Mesenchymal stem cell (in vitro differentiated cells and primary cell): ENCODE data around the gene SLC38A1.

Source experiments
- DNase-seq: peaks from one replicate; pipeline ENCODE4 v3.0.0-alpha.2; 2013
- H2AFZ ChIP-seq: one replicate; pipeline ENCODE4 v1.6.1; 2013; ENCODE audit warnings: low read depth, mild to moderate bottlenecking, control low read depth, inconsistent platforms, low read length, moderate library complexity
- H2AK5ac ChIP-seq: 2 replicates; pipeline ENCODE4 v1.6.1; 2013; ENCODE audit warnings: low read length, moderate library complexity, mild to moderate bottlenecking, inconsistent platforms; ENCODE audit not compliant: severe bottlenecking
- H2BK120ac ChIP-seq: one replicate; pipeline ENCODE4 v1.6.1; 2013; ENCODE audit warnings: low read depth, mild to moderate bottlenecking, inconsistent platforms, low read length, moderate library complexity
- H2BK12ac ChIP-seq, 2 experiments: one replicate each; pipeline ENCODE4 v1.6.1; 2013; ENCODE audit warnings: inconsistent platforms in 2 of 2, low read length in 2 of 2, mild to moderate bottlenecking in 2 of 2, moderate library complexity in 2 of 2, control low read depth in 1 of 2
- H2BK15ac ChIP-seq: one replicate; pipeline ENCODE4 v1.6.1; 2013; ENCODE audit warnings: mild to moderate bottlenecking, low read depth, inconsistent platforms; ENCODE audit not compliant: poor library complexity, severe bottlenecking
- H2BK5ac ChIP-seq: 2 replicates; pipeline ENCODE4 v1.6.1; 2013; ENCODE audit warnings: low read depth, mild to moderate bottlenecking, low read length, control low read depth, inconsistent platforms; ENCODE audit not compliant: poor library complexity, severe bottlenecking
- H3K14ac ChIP-seq, 2 experiments: one replicate each; pipeline ENCODE4 v1.6.1; 2013; ENCODE audit warnings: inconsistent platforms in 2 of 2, low read length in 2 of 2, control low read depth in 1 of 2, mild to moderate bottlenecking in 1 of 2, moderate library complexity in 1 of 2
- H3K18ac ChIP-seq, 2 experiments: one replicate each; pipeline ENCODE4 v1.6.1; 2013; ENCODE audit warnings: inconsistent platforms in 2 of 2, low read length in 2 of 2, control low read depth in 1 of 2, low read depth in 1 of 2, mild to moderate bottlenecking in 1 of 2
- H3K23ac ChIP-seq, 2 experiments: one replicate each; pipeline ENCODE4 v1.6.1; 2013; ENCODE audit warnings: inconsistent platforms in 2 of 2, low read length in 2 of 2, mild to moderate bottlenecking in 2 of 2, moderate library complexity in 2 of 2, control low read depth in 1 of 2
- H3K27ac ChIP-seq: 2 replicates; pipeline ENCODE4 v1.5.1; 2013; ENCODE audit warnings: mild to moderate bottlenecking, moderate library complexity, low read length, control low read depth, inconsistent platforms; ENCODE audit not compliant: poor library complexity, severe bottlenecking
- H3K27me3 ChIP-seq, 2 experiments: 2 replicates each; pipeline versions ENCODE4 v1.6.1 to v1.7.0; 2013; ENCODE audit warnings: low read length in 2 of 2, mild to moderate bottlenecking in 2 of 2, moderate library complexity in 2 of 2, control low read depth in 1 of 2, inconsistent platforms in 1 of 2; ENCODE audit not compliant: control insufficient read depth in 1 of 2, insufficient read depth in 1 of 2
- H3K36me3 ChIP-seq, 2 experiments: 2 replicates each; pipeline versions ENCODE4 v1.6.1 to v1.7.0; 2013; ENCODE audit warnings: low read length in 2 of 2, control low read depth in 1 of 2, inconsistent platforms in 1 of 2, low read depth in 1 of 2, mild to moderate bottlenecking in 1 of 2; ENCODE audit not compliant: insufficient read depth in 2 of 2, control insufficient read depth in 1 of 2
- H3K4ac ChIP-seq, 2 experiments: one replicate each; pipeline ENCODE4 v1.6.1; 2013; ENCODE audit warnings: inconsistent platforms in 2 of 2, low read length in 2 of 2, mild to moderate bottlenecking in 2 of 2, moderate library complexity in 2 of 2, control low read depth in 1 of 2, low read depth in 1 of 2
- H3K4me1 ChIP-seq: 2 replicates; pipeline ENCODE4 v1.6.1; 2013; ENCODE audit warnings: low read depth, low read length, control low read depth; ENCODE audit not compliant: control insufficient read depth, insufficient read depth
- H3K4me2 ChIP-seq: 2 replicates; pipeline ENCODE4 v1.6.1; 2013; ENCODE audit warnings: low read length, mild to moderate bottlenecking, inconsistent platforms; ENCODE audit not compliant: poor library complexity, severe bottlenecking
- H3K4me3 ChIP-seq, 2 experiments: 2 replicates each; pipeline versions ENCODE4 v1.5.1 to v1.7.0; 2013; ENCODE audit warnings: low read length in 2 of 2, mild to moderate bottlenecking in 2 of 2, control low read depth in 1 of 2, low read depth in 1 of 2; ENCODE audit not compliant: insufficient read depth in 1 of 2
- H3K79me1 ChIP-seq: replicated peaks from 2 replicates; pipeline ENCODE4 v1.6.1; 2013; ENCODE audit warnings: mild to moderate bottlenecking, control low read depth, low read length, inconsistent platforms; ENCODE audit not compliant: poor library complexity, severe bottlenecking
- H3K9ac ChIP-seq: 2 replicates; pipeline ENCODE4 v1.7.0; 2013; ENCODE audit warnings: mild to moderate bottlenecking, low read length, moderate library complexity
- H3K9me3 ChIP-seq: 2 replicates; pipeline ENCODE4 v1.7.0; 2013; ENCODE audit warnings: mild to moderate bottlenecking, low read length; ENCODE audit not compliant: control insufficient read depth
- H4K8ac ChIP-seq: one replicate; pipeline ENCODE4 v1.6.1; 2013; ENCODE audit warnings: inconsistent platforms, mild to moderate bottlenecking, low read length, moderate library complexity
- H4K91ac ChIP-seq: one replicate; pipeline ENCODE4 v1.6.1; 2013; ENCODE audit warnings: mild to moderate bottlenecking, low read length, inconsistent platforms
- WGBS: methylation state at CpG from one replicate; pipeline ENCODE4 v1.1.7; 2013; ENCODE audit warnings: mixed read lengths; 5-methylcytosine and 5-hydroxymethylcytosine counted together

Gene SLC38A1

GRCh38 chr12:46133751-46134150 lies 135.1 kb downstream of the SLC38A1 start:
- H2AK5ac ChIP-seq, result no peak overlapping the region
- no peak overlapping the region for H2BK15ac ChIP-seq
- H2BK5ac ChIP-seq, result no peak overlapping the region
- no peak overlapping the region for H3K27ac ChIP-seq
- WGBS, result 46% methylated on average over 2 of the region's 2 CpGs
- DNase-seq, result peak; percentile 68
- H3K4ac ChIP-seq, result no peak overlapping the region
- no peak overlapping the region for H3K23ac ChIP-seq
- no peak overlapping the region for H3K4me2 ChIP-seq
- no peak overlapping the region for H2BK120ac ChIP-seq
- no peak overlapping the region for H4K8ac ChIP-seq
- H4K91ac ChIP-seq, result no peak overlapping the region
- no peak overlapping the region for H2BK12ac ChIP-seq
- no peaks in the 10 kb centered on the region for H3K9me3 ChIP-seq
- H3K18ac ChIP-seq, result no peak overlapping the region
- no peaks in the 10 kb centered on the region for H3K36me3 ChIP-seq
- H2AFZ ChIP-seq, result no peak overlapping the region
- peaks cover 0 to 5% of the 10 kb centered on the region in 2 experiments for H3K27me3 ChIP-seq
- no peaks in the 10 kb centered on the region for H3K4me1 ChIP-seq
- no peak overlapping the region for H3K9ac ChIP-seq
- H3K79me1 ChIP-seq, result no peaks in the 10 kb centered on the region
- no peak overlapping the region for H3K4me3 ChIP-seq
- H3K14ac ChIP-seq, result no peak overlapping the region
